ENCODE data around the gene ARID1B.

GRCh38 chr6:157229132-157229618, 452.0 kb downstream of the ARID1B start:
- TF ChIP-seq POLR2AphosphoS5 (IDR thresholded peaks at IDR 0.05; ENCODE audit: low read depth, low read length), result no peak
- no peak for TF ChIP-seq REST (IDR thresholded peaks at IDR 0.05; ENCODE audit: insufficient read depth in 1 of 2, low read depth in 2 of 2, low read length in 2 of 2)
- TF ChIP-seq TAF1 (IDR thresholded peaks at IDR 0.05; ENCODE audit: borderline replicate concordance, insufficient read depth, low read length), result no peak
- no peak for TF ChIP-seq SIN3A (IDR thresholded peaks at IDR 0.05; ENCODE audit: borderline replicate concordance, insufficient read depth, low read length)
